Fibroblast of gingiva (primary cell): ENCODE measurements around the gene F10.
"Not testable (repeated sequence)": the region's sequence is repeated elsewhere in the genome, so short reads cannot be mapped to it uniquely, and the experiment has no call there.

ENCODE experiments used
- DNase-seq: peaks from one replicate; pipeline ENCODE4 v3.0.0-alpha.2; 2011; ENCODE audit warnings: low read depth

The F10 gene

GRCh38 chr13:113153810-113154748, 31.5 kb downstream of the F10 start:
- peak; percentile 62 for DNase-seq

GRCh38 chr13:113155201-113155600, 32.6 kb downstream of the F10 start:
- no peak for DNase-seq

DNA sequence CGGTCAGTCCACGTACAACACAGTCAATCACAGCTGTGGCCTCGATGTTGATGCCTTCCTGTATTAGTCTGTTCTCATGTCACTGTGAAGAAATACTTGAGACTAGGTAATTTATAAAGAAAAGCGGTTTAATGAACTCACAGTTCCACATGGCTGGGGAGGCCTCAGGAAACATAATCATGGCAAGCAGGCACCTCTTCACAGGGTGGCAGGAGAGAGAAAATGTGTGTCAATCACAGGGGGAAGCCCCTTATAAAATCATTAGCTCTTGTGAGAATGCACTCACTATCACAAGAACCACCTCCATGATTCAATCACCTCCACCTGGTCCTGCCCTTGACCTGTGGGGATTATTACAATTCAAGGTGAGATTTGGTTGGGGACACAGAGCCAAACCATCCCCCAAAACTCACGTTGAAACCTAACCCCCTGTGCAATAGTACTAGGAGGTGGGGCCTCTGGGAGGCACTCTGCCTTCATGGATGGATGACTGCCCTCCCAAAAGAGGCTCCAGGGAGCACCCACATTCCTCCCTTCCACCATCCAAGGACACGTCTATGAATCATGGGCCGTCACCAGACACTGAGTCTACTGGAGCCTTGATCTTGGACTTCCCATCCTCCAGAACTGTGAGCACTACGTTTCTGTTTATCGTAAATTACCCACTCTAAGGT, 33.5 kb downstream of the F10 start:
- DNase-seq, result no peak

- no peak for DNase-seq
Observed at GRCh38 chr13:113157206-113157928, 34.8 kb downstream of the F10 start.

DNA sequence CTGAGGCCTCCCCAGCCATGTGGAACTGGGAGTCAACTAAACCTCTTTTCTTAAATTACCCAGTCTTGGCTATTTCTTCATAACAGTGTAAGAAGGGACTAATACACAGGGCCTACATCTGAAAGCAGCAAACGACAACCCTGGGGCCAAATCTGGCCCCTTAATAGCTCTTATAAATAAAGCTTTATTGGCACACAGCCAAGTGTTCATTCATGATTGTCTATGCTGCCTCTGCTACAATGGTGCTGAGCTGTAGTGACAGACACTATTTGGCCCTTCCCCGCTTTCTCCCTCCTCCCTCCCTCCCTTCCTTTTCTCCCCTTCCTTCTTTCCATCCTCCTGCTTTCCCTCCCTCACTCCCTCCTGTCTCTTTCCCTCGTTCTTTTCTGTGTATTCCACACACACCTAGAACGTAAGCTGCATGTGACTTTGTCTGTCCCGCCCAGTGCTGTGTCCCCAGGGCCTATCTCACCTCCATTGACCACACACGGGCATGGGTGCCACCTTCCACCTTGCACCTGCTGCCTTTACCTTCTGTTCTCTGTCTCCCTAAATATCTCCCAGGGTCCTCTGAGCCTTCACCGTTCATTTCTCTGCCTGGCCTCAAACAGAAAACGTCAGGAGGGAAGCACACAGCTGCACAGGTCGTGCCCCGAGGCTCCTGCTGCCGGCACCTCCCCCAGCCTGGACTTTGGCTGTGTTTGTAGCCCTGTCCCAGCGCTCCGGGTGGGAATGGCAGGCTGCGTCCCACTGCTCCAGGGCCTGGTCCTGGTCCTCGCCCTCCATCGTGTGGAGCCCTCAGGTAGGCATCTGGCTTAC, 35.5 kb downstream of the F10 start, which contains the start of gene PROZ:
Gene PROZ (plus strand): TSS at position 720 of the 819 bp plus-strand sequence. CDS start 13 bp downstream, at position 733.
- no peak for DNase-seq

- no peak for DNase-seq
Observed at GRCh38 chr13:113158946-113159345, 36.3 kb downstream of the F10 start.

- no peak for DNase-seq
Observed at GRCh38 chr13:113159701-113160100, 37.1 kb downstream of the F10 start.

DNA sequence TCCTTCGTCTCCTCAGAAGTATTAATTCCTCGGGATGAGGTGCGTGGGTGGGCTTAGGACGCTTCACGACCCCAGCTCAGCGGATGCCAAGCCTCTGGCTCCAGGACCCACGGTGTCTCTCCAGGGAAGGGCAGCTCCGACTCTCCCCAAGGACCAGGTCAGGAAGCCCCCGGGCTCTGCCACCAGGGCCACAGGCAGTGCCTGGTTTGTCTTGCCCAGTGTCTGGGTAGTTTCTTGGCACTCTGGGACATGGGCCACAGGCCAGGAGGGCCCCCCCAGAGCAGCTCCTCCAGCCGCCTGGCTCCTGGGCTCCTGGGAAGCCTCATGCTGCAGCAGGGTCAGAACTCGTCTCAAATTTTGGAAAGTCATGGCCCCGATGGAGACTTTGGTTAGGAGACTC, 38.4 kb downstream of the F10 start:
- DNase-seq, result no peak

- no peak for DNase-seq
Observed at GRCh38 chr13:113161433-113161832, 38.8 kb downstream of the F10 start.

- not testable (repeated sequence) for DNase-seq
Observed at GRCh38 chr13:113161975-113162374, 39.4 kb downstream of the F10 start.

GRCh38 chr13:113162783-113163685, 40.4 kb downstream of the F10 start:
- no peak for DNase-seq

DNA sequence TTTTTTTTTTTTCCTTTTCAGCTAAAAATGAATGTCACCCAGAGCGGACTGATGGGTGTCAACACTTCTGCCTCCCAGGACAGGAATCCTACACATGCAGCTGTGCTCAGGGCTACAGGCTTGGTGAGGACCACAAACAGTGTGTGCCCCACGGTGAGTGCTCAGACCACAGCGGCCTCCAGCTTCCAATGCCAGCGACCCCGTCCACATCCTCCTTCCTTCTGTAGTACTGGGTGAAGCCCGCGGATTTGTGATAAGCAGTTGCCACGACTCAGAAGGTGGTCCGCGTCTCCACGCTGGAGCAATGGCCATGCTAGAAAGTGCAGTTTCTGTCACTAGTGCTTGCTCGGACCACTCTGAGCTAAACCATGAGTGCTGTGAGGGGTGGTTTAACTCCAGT, 41.9 kb downstream of the F10 start:
- no peak for DNase-seq

- DNase-seq, result no peak
Observed at GRCh38 chr13:113166266-113166665, 43.7 kb downstream of the F10 start.

GRCh38 chr13:113166681-113167080, 44.1 kb downstream of the F10 start:
- DNase-seq, result no peak

- no peak for DNase-seq
Observed at GRCh38 chr13:113167155-113167554, 44.6 kb downstream of the F10 start.

- DNase-seq, result no peak
Observed at GRCh38 chr13:113167575-113167974, 45.0 kb downstream of the F10 start.

DNA sequence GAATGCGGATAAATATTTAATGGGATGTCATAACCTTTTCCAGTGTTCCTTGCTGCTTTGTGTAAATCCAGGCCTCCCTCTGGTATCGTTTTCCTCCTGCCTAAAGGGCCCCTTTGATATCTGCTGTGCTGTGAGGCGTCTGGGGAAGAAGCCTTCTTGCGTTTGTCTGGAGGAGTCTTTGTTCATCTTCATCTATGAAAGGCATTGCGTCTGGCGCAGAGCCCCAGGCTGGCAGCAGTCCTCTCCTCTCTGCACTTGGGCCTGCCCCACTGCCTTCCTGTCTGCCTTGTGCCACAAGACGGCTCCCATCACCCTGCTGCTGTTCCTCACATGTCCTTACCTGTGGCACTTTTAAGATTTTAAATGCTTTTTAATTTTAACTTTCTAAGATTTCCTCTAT, 45.6 kb downstream of the F10 start:
- no peak for DNase-seq

DNA sequence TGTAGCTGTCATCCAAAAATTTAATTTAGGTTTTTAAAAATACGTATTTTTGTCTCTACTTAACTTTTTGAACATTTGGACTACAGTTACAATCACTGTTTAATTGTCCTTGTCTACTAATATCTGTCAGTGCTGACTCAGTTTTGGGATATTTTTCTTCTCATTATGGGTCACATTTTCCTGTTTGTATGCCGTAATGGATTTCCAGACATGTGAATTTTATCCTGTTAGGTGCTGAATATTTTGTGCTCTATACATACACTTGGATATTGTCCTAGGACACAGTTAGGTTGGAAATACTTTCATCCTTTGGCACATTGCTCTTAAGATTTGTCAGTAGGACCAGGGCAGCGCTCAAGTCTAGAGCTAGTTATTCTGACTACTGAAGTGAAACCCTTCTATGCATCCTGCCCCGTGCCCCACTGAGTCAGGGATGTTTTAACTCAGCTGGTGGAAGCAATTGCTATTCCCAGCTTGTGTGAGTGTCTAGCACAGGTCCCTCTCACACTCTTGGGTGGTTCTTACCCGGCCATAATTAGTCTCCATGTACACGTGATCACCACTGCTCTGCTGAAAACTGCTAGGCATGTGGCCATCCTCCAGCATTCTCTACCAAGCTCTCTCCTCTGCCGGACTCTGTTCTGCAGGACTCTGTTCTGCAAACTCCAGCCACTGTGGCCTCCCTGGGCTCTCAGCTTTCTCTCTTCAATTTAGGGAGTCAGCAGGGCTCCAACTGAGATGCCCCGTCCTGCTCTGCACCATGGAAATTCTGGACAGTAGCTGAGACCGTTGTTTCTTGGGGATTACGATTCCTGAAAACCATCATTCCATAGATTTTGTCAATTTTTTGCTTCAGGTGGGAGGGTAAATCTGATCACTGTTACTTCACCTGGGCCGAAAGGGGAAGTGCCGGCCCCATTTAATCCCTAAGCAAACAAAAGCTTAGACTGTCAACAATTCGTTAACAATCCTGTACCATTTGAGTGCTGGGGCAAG, 47.0 kb downstream of the F10 start:
- no peak for DNase-seq

- no peak for DNase-seq
Observed at GRCh38 chr13:113170511-113170910, 47.9 kb downstream of the F10 start.
